HCT116 (cell line): ENCODE data around the gene TSACC. TPM values are rescaled to one million over a fixed set of nuclear protein-coding genes. Genes with fewer than 3 reads are reported as not detected.

Experiments
- ATAC-seq: fragments of 200-7000 bp; cut with Tn5 transposase; 2 replicates; pipeline ENCODE4 v1.9.1; 2020; ENCODE audit warnings: mild to moderate bottlenecking, moderate library complexity
- BruUV-seq: library from RNA; stranded (reverse); fragments of 400-500 nt; replicated peaks from 2 replicates; lab custom pipeline; 2021; lab: Mats Ljungman, UMichigan
- CTCF ChIA-PET: fragments of 300-600 bp; sonication (Branson Sonifier 250); formaldehyde crosslinking; loops from one replicate; lab custom pipeline; 2021; ENCODE audit warnings: antibody characterized with exemption; lab: Charles Lee
- POLR2A ChIA-PET: fragments of 300-600, 350-600 bp; sonication (Branson Sonifier 250); formaldehyde crosslinking; loops from one replicate; lab custom pipeline; 2021; ENCODE audit warnings: antibody characterized with exemption; lab: Charles Lee
- RAD21 ChIA-PET, 2 experiments: fragments of 300-600 bp; sonication (Branson Sonifier 250); formaldehyde crosslinking; loops; one replicate each; lab custom pipeline; 2023; ENCODE audit warnings: low total read pairs in 2 of 2; ENCODE audit not compliant: uncharacterized antibody in 2 of 2, unreplicated experiment in 2 of 2, low non-redundant PET in 1 of 2; lab: Charles Lee
- DNase-seq: peaks from one replicate; pipeline ENCODE4 v3.0.0-alpha.2; 2010; ENCODE audit warnings: low read depth, low spot score
- H2AFZ ChIP-seq: fragments of 200-600 bp; shearing (Covaris generic), sonication (generic); 2 replicates; pipeline ENCODE4 v1.6.1; 2017; ENCODE audit warnings: low read depth, mixed run types, mixed read lengths, antibody characterized with exemption, low read length; ENCODE audit not compliant: poor library complexity, severe bottlenecking
- H3K27ac ChIP-seq: 2 replicates; pipeline ENCODE4 v1.5.1; 2012; ENCODE audit warnings: low read depth, low read length
- H3K27me3 ChIP-seq: fragments of 200-600 bp; sonication (generic); 2 replicates; pipeline ENCODE4 v1.6.1; 2016; ENCODE audit warnings: mixed run types, low read length, mixed read lengths; ENCODE audit not compliant: insufficient read depth
- H3K36me3 ChIP-seq, 2 experiments: fragments of 200-500 bp in 1 of 2; fragments of 200-600 bp in 1 of 2; sonication (Bioruptor generic) in 1 of 2; sonication (generic) in 1 of 2; 2 replicates each; pipeline versions ENCODE4 v1.5.1 to v1.6.1; 2014 to 2016; ENCODE audit warnings: low read length in 2 of 2, inconsistent platforms in 1 of 2, mixed read lengths in 1 of 2, mixed run types in 1 of 2; ENCODE audit not compliant: insufficient read depth in 2 of 2, control insufficient read depth in 1 of 2
- H3K4me1 ChIP-seq, 2 experiments: fragments of 200-600 bp in 1 of 2; sonication (generic) in 1 of 2; 2 replicates each; pipeline versions ENCODE4 v1.5.1 to v1.6.1; 2012 to 2017; ENCODE audit warnings: low read length in 2 of 2, inconsistent platforms in 1 of 2, mild to moderate bottlenecking in 1 of 2, mixed read lengths in 1 of 2, mixed run types in 1 of 2, moderate library complexity in 1 of 2; ENCODE audit not compliant: insufficient read depth in 2 of 2, control insufficient read depth in 1 of 2
- H3K4me2 ChIP-seq: fragments of 200-600 bp; sonication (generic); 2 replicates; pipeline ENCODE4 v1.6.1; 2017; ENCODE audit warnings: mixed run types, low read length, mixed read lengths
- H3K4me3 ChIP-seq, 2 experiments: fragments of 200-600 bp in 1 of 2; sonication (generic) in 1 of 2; replicated peaks in 1 of 2; 2 replicates each; pipeline ENCODE4 v1.5.1; 2011 to 2016; ENCODE audit warnings: low read length in 2 of 2, control low read depth in 1 of 2, low read depth in 1 of 2, mild to moderate bottlenecking in 1 of 2, mixed read lengths in 1 of 2, mixed run types in 1 of 2
- H3K79me2 ChIP-seq: fragments of 200-600 bp; sonication (generic); 2 replicates; pipeline ENCODE4 v1.6.1; 2017; ENCODE audit warnings: mild to moderate bottlenecking, mixed run types, low read length, moderate library complexity, mixed read lengths; ENCODE audit not compliant: insufficient read depth
- H3K9ac ChIP-seq: fragments of 200-600 bp; sonication (generic); 2 replicates; pipeline ENCODE4 v1.6.1; 2016; ENCODE audit warnings: low read length, mixed read lengths
- H3K9me2 ChIP-seq: fragments of 200-600 bp; sonication (generic), shearing (Covaris generic); 2 replicates; pipeline ENCODE4 v1.6.1; 2017; ENCODE audit warnings: mixed run types, mild to moderate bottlenecking, moderate library complexity; ENCODE audit not compliant: insufficient read depth
- H3K9me3 ChIP-seq, 2 experiments: fragments of 200-500 bp in 1 of 2; fragments of 200-600 bp in 1 of 2; sonication (Bioruptor generic) in 1 of 2; sonication (generic) in 1 of 2; 2 replicates each; pipeline ENCODE4 v1.6.1; 2014 to 2017; ENCODE audit warnings: low read length in 2 of 2, mixed read lengths in 2 of 2, inconsistent platforms in 1 of 2, low read depth in 1 of 2, mild to moderate bottlenecking in 1 of 2, mixed run types in 1 of 2, moderate library complexity in 1 of 2; ENCODE audit not compliant: control insufficient read depth in 1 of 2, insufficient read depth in 1 of 2
- H4K20me1 ChIP-seq: fragments of 200-600 bp; sonication (generic), shearing (Covaris generic); 2 replicates; pipeline ENCODE4 v1.6.1; 2017; ENCODE audit warnings: mixed run types, mild to moderate bottlenecking, moderate library complexity; ENCODE audit not compliant: insufficient read depth
- ATF3 ChIP-seq: IDR thresholded peaks from 2 replicates; pipeline ENCODE4 v1.6.1; 2012
- CBX3 ChIP-seq: IDR thresholded peaks from 2 replicates; pipeline ENCODE4 v1.6.1; 2012; ENCODE audit warnings: low read depth
- EGR1 ChIP-seq: IDR thresholded peaks from 2 replicates; pipeline ENCODE4 v1.6.1; 2012; ENCODE audit warnings: low read depth
- EZH2 ChIP-seq: fragments of 200-600 bp; sonication (generic); IDR thresholded peaks from 2 replicates; pipeline ENCODE4 v1.6.1; 2017; ENCODE audit warnings: antibody characterized with exemption, mixed run types
- FOSL1 ChIP-seq: IDR thresholded peaks from 2 replicates; pipeline ENCODE4 v1.6.1; 2012; ENCODE audit warnings: low read depth
- JUND ChIP-seq: IDR thresholded peaks from 2 replicates; pipeline ENCODE4 v1.6.1; 2012
- POLR2A ChIP-seq: IDR thresholded peaks from 2 replicates; pipeline ENCODE4 v1.7.0; 2011; ENCODE audit warnings: borderline replicate concordance; ENCODE audit not compliant: insufficient read depth, insufficient read length; ENCODE audit errors: extremely low read depth
- REST ChIP-seq: IDR thresholded peaks from 2 replicates; pipeline ENCODE4 v1.6.1; 2012; ENCODE audit warnings: low read depth
- SP1 ChIP-seq: IDR thresholded peaks from 2 replicates; pipeline ENCODE4 v1.6.1; 2012; ENCODE audit warnings: low read depth
- SRF ChIP-seq: IDR thresholded peaks from 2 replicates; pipeline ENCODE4 v1.6.1; 2012; ENCODE audit warnings: low read depth
- TCF7L2 ChIP-seq: IDR thresholded peaks from 2 replicates; pipeline ENCODE4 v1.7.0; 2011; ENCODE audit warnings: borderline replicate concordance, inconsistent platforms; ENCODE audit not compliant: insufficient read depth, insufficient read length; ENCODE audit errors: extremely low read depth
- YY1 ChIP-seq: IDR thresholded peaks from 2 replicates; pipeline ENCODE4 v1.6.1; 2011; ENCODE audit warnings: low read length, low read depth, moderate library complexity, mild to moderate bottlenecking; ENCODE audit not compliant: insufficient replicate concordance; ENCODE audit errors: extremely low read depth
- ZFX ChIP-seq: fragments of 450-650 bp; IDR thresholded peaks from 2 replicates; pipeline ENCODE4 v1.6.1; 2017
- ZNF274 ChIP-seq: fragments of 200-500 bp; sonication (Bioruptor generic); IDR thresholded peaks from 2 replicates; pipeline ENCODE4 v1.6.1; 2014; ENCODE audit warnings: mild to moderate bottlenecking, low read depth, low read length, inconsistent platforms
- intact Hi-C: fragments of 100-400 bp; cut with micrococcal nuclease; formaldehyde crosslinking; loops from 2 replicates; pipeline ENCODE4 v1.10.0; 2022
- total RNA-seq: library from RNA; stranded (reverse); gene quantifications from one replicate; pipeline ENCODE4 v1.2.1, GENCODE V29; 2021; ENCODE audit not compliant: unreplicated experiment
- TF ChIP-seq, protein P1 (sequence below): IDR thresholded peaks from 2 replicates; pipeline ENCODE4 v1.6.1; 2011; ENCODE audit warnings: mild to moderate bottlenecking, low read length, moderate library complexity; ENCODE audit not compliant: insufficient replicate concordance; ENCODE audit errors: extremely low read depth
- TF ChIP-seq, protein P2 (sequence below), 3 experiments: fragments of 200-600 bp in 1 of 3; sonication (generic) in 1 of 3; IDR thresholded peaks in 2 of 3; conservative IDR thresholded peaks in 1 of 3; 2 replicates each; pipeline ENCODE4 v1.5.1; 2012 to 2017; ENCODE audit warnings: low read depth in 2 of 3, low read length in 2 of 3, antibody characterized with exemption in 1 of 3, borderline replicate concordance in 1 of 3, control low read depth in 1 of 3, mild to moderate bottlenecking in 1 of 3, mixed read lengths in 1 of 3, mixed run types in 1 of 3, moderate library complexity in 1 of 3; ENCODE audit not compliant: insufficient read depth in 1 of 3
- TF ChIP-seq, protein P3 (sequence below): IDR thresholded peaks from 2 replicates; pipeline ENCODE4 v1.6.1; 2012

The TSACC gene
- total RNA-seq, 1 experiment from 2014 or later = 1.0 TPM

DNA sequence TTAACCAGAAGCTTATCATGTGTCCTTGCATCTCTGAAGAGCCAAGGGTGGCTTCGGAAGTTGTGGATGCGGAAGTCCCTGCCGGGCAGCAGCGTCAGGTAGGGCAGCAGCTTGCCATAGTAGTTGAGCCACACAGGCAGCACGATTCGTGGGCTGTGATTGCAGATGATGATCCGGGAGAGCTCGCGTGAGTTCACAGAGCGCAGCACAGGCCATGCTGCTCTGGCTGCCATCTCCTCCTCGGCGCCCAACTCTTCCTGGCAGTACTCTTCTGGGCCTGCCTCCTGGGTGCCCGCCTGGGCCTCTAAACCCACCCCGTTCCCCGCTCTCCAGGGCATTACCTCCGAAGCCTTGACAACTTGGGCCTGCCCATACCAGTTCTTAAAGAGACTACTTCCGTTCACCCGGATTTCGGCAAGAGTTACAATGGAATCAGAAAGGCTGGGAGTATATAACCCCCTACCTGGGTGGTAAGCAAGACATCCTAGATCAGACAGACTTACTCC is 39.4 kb upstream of the TSACC start, which contains the start of gene VHLL:
VHLL (minus strand) TSS at position 456 of the 506 bp plus-strand sequence; CDS start at position 338, 118 bp downstream.
- no peaks in the 10 kb centered on the region for H3K79me2 ChIP-seq
- TF ChIP-seq SRF (no peak), POLR2A (no peak), SP1 (no peak), EGR1 (no peak), ZFX (no peak), YY1 (no peak), FOSL1 (no peak), EZH2 (no peak), ZNF274 (no peak), REST (no peak), TCF7L2 (no peak), JUND (no peak), ATF3 (no peak), CBX3 (no peak)
- TF ChIP-seq, protein P1, sequence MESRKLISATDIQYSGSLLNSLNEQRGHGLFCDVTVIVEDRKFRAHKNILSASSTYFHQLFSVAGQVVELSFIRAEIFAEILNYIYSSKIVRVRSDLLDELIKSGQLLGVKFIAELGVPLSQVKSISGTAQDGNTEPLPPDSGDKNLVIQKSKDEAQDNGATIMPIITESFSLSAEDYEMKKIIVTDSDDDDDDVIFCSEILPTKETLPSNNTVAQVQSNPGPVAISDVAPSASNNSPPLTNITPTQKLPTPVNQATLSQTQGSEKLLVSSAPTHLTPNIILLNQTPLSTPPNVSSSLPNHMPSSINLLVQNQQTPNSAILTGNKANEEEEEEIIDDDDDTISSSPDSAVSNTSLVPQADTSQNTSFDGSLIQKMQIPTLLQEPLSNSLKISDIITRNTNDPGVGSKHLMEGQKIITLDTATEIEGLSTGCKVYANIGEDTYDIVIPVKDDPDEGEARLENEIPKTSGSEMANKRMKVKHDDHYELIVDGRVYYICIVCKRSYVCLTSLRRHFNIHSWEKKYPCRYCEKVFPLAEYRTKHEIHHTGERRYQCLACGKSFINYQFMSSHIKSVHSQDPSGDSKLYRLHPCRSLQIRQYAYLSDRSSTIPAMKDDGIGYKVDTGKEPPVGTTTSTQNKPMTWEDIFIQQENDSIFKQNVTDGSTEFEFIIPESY = no peak
- TF ChIP-seq, protein P2, sequence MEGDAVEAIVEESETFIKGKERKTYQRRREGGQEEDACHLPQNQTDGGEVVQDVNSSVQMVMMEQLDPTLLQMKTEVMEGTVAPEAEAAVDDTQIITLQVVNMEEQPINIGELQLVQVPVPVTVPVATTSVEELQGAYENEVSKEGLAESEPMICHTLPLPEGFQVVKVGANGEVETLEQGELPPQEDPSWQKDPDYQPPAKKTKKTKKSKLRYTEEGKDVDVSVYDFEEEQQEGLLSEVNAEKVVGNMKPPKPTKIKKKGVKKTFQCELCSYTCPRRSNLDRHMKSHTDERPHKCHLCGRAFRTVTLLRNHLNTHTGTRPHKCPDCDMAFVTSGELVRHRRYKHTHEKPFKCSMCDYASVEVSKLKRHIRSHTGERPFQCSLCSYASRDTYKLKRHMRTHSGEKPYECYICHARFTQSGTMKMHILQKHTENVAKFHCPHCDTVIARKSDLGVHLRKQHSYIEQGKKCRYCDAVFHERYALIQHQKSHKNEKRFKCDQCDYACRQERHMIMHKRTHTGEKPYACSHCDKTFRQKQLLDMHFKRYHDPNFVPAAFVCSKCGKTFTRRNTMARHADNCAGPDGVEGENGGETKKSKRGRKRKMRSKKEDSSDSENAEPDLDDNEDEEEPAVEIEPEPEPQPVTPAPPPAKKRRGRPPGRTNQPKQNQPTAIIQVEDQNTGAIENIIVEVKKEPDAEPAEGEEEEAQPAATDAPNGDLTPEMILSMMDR (IDR thresholded peaks at IDR 0.05 in 2 of 3, conservative IDR thresholded peaks at IDR 0.05 in 1 of 3; ENCODE audit: borderline replicate concordance in 1 of 3, insufficient read depth in 1 of 3, low read depth in 2 of 3, low read length in 2 of 3) = no peak
- TF ChIP-seq, protein P3, sequence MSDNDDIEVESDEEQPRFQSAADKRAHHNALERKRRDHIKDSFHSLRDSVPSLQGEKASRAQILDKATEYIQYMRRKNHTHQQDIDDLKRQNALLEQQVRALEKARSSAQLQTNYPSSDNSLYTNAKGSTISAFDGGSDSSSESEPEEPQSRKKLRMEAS = no peak
- ChIA-PET RAD21 (no interaction called here), CTCF (no interaction called here), POLR2A (no interaction called here)
- no peak for ATAC-seq
- intact Hi-C loops = no loop called here
- H3K9me3 ChIP-seq = no peaks in the 10 kb centered on the region
- H3K4me1 ChIP-seq = peaks cover 4 to 14% of the 10 kb centered on the region in 2 experiments; a peak in 3 of 4 replicates
- H3K9ac ChIP-seq = no peak within 1 kb of the TSS
- no peaks in the 10 kb centered on the region for H3K9me2 ChIP-seq
- no TSS peak for BruUV-seq
- H2AFZ ChIP-seq = no peak within 1 kb of the TSS
- H3K4me3 ChIP-seq = no peak within 1 kb of the TSS
- H3K27ac ChIP-seq = no peak within 1 kb of the TSS
- no peaks in the 10 kb centered on the region for H4K20me1 ChIP-seq
- no peak within 1 kb of the TSS for H3K4me2 ChIP-seq
- H3K27me3 ChIP-seq = no peaks in the 10 kb centered on the region
- no peak for DNase-seq
- no peaks in the 10 kb centered on the region; a peak in 1 of 4 replicates for H3K36me3 ChIP-seq
